SH-SY5Y (cell line): ENCODE measurements around the gene EPB41L4B.

Experiments
- GATA2 ChIP-seq: IDR thresholded peaks from 2 replicates; pipeline ENCODE4 v1.6.1; 2011; ENCODE audit warnings: mild to moderate bottlenecking, low read depth, low read length
- GATA3 ChIP-seq: IDR thresholded peaks from 2 replicates; pipeline ENCODE4 v1.6.1; 2011; ENCODE audit warnings: low read depth, mild to moderate bottlenecking, low read length, moderate library complexity

GRCh38 chr9:109319017-109319625 lies 1.7 kb downstream of the EPB41L4B start:
- TF ChIP-seq GATA2 (peak; percentile 32; the same call in 1 of the 2 replicates), GATA3 (no peak)
